IPS DF 4.7 (cell line): ENCODE measurements around the gene CMYA5.
"Not testable (repeated sequence)": the region's sequence is repeated elsewhere in the genome, so short reads cannot be mapped to it uniquely, and the experiment has no call there.

Experiments
- DNase-seq: peaks from one replicate; pipeline ENCODE4 v3.0.0-alpha.2; 2013; ENCODE audit warnings: low spot score; ENCODE audit errors: extremely low read depth

The CMYA5 gene

DNA sequence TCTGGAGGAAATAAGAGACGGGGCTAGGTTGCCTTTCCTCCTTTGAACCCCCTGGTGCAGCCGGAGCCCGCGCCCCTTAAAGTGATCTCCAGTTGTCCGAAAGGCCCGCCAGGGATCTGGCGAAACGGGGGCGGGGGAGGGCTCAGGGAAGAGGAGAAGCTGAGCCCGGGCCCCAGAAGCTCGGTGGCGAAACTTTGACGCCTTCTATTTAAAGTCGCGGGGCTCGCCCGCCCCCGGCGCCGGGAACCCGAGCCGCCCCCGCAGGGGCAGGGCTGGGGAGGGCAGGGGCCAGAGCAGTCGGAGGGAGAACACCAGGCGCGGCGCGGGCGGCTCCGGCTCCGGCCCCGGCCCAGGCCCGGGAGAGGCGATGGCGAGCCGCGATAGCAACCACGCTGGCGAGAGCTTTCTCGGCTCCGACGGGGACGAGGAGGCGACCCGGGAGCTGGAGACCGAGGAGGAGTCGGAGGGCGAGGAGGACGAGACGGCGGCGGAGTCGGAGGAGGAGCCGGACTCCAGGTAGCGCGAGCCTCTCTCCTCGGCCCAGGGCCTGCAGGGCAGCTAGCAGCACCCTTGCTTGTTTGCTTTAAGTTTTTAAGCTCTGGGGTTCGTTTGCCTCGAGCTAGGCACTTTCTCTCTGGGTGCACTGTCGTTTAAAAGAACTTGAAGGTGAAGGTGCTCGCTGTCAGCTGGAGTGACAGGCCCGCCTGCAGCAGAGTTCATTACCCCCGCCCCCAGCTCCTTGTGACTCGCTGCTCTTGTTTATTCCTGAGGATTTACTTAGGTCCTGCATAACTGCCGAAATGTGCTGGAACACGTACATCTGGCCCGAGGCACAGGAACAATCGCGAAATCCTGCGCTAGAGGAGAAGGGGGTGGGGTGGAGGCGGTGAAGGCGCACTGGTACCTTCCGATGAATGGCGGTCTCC is at the start of gene CMYA5:
Gene CMYA5, plus strand, starts transcription at position 296 of the 926 bp plus-strand sequence. Its CDS starts 72 bp downstream, at position 368.
- no peak for DNase-seq

DNA sequence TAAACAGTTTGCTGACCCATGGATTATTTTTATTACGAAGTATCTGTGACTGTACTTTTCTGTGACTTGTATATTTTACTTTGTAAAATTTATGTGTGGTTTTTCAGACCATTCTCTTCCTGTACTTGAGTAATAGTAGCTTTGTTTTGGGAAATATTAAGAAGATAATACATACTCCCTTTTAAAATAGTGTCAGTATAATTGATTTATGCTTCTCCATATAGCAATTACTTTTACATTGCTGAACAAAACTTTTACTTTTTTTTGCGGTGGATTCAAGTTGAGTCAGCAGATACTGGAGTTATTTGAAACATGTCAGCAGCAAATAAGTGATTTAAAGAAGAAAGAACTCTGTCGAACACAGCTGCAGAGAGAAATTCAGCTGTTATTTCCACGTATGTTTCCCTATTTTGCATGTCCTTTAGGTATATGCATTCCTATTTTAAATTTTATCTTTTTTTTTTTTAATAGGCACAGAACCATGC is 49.0 kb upstream of the CMYA5 start:
- DNase-seq = no peak

DNA sequence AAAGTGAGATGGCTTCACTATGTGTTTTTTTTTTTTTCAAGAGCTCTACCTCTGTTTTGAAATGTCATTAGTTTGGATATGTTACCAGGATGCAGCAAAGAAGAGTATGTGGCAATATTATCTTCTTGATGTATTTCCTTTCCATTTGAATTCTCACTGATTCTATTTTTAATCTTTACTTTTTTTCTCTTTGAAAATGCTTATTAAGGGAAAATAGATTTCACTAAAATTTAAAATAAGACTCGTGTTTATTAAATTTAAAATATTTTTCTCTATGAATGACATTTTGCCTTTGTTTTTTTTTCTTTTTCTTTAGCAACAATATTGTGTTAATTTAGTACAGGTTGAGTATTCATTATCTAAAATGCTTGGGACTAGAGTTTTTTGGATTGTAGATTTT is 48.2 kb upstream of the CMYA5 start:
- no peak for DNase-seq

DNA sequence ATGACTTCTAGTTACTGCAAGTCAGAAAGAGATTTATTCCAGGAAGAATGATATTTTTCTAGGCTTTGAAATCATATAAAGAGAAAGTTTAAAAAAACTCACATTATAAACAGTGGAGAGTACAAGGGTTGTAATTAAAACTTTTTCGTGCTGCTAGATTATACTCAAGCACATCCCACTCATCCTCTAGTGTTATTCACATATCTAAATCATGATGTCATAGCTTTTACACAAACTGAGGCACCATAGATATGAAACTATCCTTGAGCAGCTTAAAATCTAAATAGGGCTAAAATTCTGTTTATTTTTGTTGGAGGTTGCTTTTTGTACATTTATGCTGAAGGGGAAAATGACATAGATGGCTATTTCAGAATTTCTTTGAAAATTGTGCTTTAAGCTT is 47.4 kb upstream of the CMYA5 start:
- DNase-seq = no peak

DNA sequence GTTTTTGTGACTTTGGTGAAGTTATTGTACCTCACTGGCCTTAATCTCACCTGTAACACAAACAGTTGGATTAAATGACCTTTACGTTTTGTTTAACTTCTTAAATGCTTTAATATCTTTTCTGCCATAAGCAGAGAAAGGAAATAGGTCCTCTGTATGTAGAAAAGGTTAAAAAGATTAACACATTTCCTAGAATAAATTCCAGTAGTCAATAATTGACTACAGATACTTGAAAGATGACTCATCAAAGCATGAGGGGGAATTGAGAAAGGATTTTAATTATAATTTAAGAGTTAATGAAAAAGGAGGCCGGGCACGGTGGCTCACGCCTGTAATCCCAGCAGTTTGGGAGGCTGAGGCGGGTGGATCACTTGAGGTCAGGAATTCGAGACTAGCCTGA is 35.8 kb upstream of the CMYA5 start:
- no peak for DNase-seq

- DNase-seq = no peak
Measured at GRCh38 chr5:79663212-79663611, 26.4 kb upstream of the CMYA5 start.

DNA sequence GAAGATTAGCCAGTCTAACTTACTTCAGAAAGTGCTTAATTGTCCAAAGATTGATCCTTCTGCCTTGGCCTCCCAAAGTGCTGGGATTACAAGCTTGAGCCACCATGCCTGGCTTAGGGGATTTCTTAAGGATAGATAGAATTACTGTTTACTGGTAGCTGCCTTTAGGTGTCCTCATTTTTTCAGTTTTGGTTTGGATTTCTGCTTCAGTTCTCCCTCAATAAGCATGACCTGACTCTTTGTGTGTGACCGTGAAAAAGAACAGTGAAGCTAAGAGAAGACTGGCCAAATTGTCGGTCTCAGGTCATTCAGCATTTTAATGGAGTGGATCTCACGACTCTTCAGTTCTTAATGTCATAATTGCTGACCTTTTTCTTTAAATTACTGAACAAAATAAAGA is 22.9 kb upstream of the CMYA5 start:
- DNase-seq = no peak

- no peak for DNase-seq
Measured at GRCh38 chr5:79672392-79672791, 17.2 kb upstream of the CMYA5 start.

- DNase-seq = not testable (repeated sequence)
Measured at GRCh38 chr5:79676354-79676753, 13.3 kb upstream of the CMYA5 start.

- DNase-seq = not testable (repeated sequence)
Measured at GRCh38 chr5:79682102-79682501, 7.5 kb upstream of the CMYA5 start.

- DNase-seq = no peak
Measured at GRCh38 chr5:79684782-79685181, 4.9 kb upstream of the CMYA5 start.

DNA sequence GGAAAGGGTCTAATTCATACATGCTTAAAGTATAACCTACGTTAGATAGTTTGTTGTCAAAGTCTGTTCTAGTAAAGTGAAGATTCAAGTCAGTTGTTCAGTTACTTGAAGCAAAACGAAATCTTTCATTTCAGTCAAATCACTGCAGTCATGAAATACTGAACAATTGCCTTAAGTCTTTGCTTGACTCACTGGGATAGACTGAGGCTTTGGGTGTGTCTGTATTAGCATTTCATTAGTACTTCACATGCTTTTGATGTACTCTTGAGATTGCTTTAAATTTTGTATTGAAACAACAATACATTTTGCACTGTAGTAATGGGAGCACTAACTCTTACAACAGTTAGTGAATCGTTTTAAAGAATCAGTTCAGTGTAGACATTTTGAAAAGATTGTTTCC is 4.0 kb upstream of the CMYA5 start:
- no peak for DNase-seq

GRCh38 chr5:79686799-79687198 is 2.8 kb upstream of the CMYA5 start:
- no peak for DNase-seq

GRCh38 chr5:79687889-79688288 is 1.7 kb upstream of the CMYA5 start:
- DNase-seq = no peak

DNA sequence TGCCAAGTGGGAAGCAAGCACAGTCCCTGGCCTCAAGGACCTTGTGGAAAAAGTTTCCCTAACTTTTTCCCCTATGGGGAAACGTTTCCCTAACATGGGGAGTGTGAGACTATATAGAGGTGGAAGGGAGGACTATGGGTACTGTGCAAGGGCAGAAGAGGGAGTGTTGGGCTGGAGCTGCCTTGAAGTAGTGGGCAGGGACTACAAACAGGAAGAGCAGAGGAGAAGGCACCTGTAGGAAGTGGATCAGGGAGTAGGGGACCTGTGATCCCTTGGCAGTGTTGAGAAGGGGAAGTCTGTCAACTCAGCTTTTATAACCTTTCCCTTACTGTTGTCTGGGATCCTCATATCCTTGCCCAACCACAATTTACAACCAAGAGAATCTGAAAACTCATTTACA is 1.4 kb downstream of the CMYA5 start:
- DNase-seq = no peak

DNA sequence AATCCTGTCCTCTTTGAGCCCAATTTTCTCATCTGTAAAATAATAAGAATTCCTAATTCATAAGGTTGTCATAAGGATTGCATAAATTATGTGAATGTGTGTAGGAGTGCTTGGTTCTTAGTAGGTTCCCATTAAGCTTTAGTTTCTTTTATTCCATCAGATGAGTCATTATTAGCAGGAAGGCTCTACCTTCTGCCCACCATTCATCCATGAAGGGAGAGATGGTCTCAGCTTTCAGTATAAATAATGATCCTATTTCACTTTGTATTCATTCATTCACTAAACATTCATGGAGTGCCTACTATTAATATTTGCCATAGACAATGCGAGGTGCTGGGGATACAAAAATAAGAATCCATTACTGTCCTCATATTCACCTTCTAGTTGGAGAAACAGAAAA is 3.0 kb downstream of the CMYA5 start:
- DNase-seq = no peak

GRCh38 chr5:79694183-79694582 is 4.5 kb downstream of the CMYA5 start:
- DNase-seq = no peak

- no peak for DNase-seq
Measured at GRCh38 chr5:79694652-79695051, 5.0 kb downstream of the CMYA5 start.

GRCh38 chr5:79695526-79695925 is 5.9 kb downstream of the CMYA5 start:
- no peak for DNase-seq

DNA sequence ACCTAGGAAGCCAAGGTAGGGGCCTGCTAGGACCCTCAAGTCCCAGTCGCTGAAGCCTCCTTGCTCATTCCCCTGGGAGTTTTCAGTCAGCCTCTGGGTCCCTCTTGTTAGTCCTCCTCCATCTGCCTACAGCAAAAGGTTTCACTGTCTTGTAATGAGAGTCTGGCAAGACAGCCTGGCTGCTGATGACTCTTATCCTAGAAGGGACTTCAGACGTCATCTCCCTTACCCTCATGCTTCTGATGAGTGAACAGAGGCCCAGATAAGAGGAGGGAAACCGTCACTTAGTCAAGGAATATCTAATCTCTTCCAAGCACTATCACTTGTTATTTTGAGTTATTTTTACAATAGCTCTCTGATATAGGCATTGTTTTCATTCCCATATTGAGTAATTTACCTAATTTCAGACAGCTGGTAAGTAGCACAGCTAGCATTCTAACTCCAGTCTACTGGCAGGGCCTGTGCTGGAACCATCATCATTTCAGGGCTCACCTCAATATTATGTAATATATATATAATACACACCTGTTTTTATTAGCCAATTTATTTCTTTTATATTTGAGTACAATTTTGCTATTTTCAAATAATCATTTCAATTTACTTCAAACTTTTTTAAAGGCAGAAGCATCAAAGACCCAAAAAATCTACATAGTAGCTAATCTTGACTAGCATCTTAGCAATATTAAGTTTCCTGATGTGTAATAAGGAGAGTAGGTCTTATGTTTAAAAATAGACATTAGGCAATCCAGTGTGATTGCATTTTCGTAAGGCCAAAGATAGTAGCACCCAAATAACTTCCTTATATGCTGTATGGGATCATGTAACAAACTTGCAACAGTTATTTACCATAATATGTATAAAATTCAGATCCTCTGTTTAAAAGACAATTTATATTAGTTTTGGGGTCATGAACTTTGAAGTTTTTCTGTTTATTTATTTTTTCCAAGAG is 7.9 kb downstream of the CMYA5 start:
- no peak for DNase-seq

DNA sequence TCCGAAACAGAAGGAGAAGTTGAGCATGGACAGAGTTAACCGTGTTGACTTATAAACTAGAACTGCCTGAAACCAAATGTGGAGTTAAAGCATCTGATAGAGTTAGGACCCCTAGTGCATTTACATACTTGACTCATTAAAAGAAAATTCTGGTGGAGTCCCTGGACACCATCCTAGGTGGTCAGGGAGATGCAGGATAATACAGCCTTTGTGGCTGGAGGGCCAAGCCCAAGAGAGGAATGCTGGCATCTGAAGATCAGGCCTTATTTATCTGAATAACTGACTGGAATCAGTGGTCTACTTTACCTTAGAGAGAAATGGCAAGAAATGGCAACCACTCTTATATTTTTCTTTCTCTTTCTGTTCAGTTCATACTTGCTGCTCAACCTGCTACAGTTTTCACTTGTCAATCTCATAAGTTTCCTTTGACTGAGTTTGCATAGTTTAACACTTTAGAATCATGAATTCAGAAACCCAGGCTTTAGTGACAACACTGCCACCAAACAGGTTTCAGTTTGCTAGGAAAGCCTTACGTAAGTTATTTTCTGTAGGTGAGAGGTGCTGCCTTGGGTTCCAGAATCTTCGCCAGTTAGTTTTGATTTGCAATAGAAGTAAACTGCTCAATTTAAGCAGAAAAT is 10.2 kb downstream of the CMYA5 start:
- no peak for DNase-seq
